K562 (cell line): ENCODE data around the gene TRMT2A. TPM values are rescaled to one million over a fixed set of nuclear protein-coding genes. Genes with fewer than 3 reads are reported as not detected.

Experiments
- ARID3B ChIP-seq: fragments of 250-450 bp; sonication (Bioruptor Pico); IDR thresholded peaks from 2 replicates; pipeline ENCODE4 v1.4.0; 2020; ENCODE audit warnings: borderline replicate concordance
- DMBX1 ChIP-seq: fragments of 250-450 bp; sonication (Bioruptor Pico); IDR thresholded peaks from 2 replicates; pipeline ENCODE4 v1.8.0; 2022; ENCODE audit warnings: inconsistent platforms, mild to moderate bottlenecking, moderate library complexity, borderline replicate concordance
- ETS2 ChIP-seq: IDR thresholded peaks from 2 replicates; pipeline ENCODE4 v1.6.1; 2016; ENCODE audit warnings: borderline replicate concordance, missing genetic modification characterization, mild to moderate bottlenecking, moderate library complexity, missing compliant biosample characterization; ENCODE audit not compliant: poor library complexity, severe bottlenecking
- HIVEP1 ChIP-seq: fragments of 250-450 bp; sonication (Bioruptor Pico); IDR thresholded peaks from 2 replicates; pipeline ENCODE4 v1.4.0; 2020; ENCODE audit warnings: mild to moderate bottlenecking
- JUND ChIP-seq, 2 experiments: IDR thresholded peaks; 2 replicates in 1 of 2; 3 replicates in 1 of 2; pipeline ENCODE4 v1.6.1; 2011; ENCODE audit warnings: borderline replicate concordance in 2 of 2, low read depth in 2 of 2, low read length in 2 of 2, improper control_type of control experiment in 1 of 2, missing biosample characterization in 1 of 2, missing genetic modification characterization in 1 of 2, missing genetic modification reagents in 1 of 2
- KAT7 ChIP-seq: sonication (generic); formaldehyde crosslinking; IDR thresholded peaks from 2 replicates; pipeline ENCODE4 v1.8.0; 2022; ENCODE audit warnings: missing genetic modification reagents, mild to moderate bottlenecking, borderline replicate concordance
- MYC ChIP-seq, 2 experiments: fragments of 250-450 bp in 1 of 2; sonication (Bioruptor Pico) in 1 of 2; IDR thresholded peaks; 2 replicates each; pipeline versions ENCODE4 v1.5.1 to v1.6.1; 2012 to 2021; ENCODE audit warnings: low read depth in 2 of 2, borderline replicate concordance in 1 of 2, improper control_type of control experiment in 1 of 2, low read length in 1 of 2, mild to moderate bottlenecking in 1 of 2, moderate library complexity in 1 of 2
- NR2F6 ChIP-seq: fragments of 450-650 bp; formaldehyde crosslinking; IDR thresholded peaks from 2 replicates; pipeline ENCODE4 v1.4.0; 2020; ENCODE audit warnings: mild to moderate bottlenecking
- PHTF2 ChIP-seq: fragments of 250-450 bp; sonication (Bioruptor Pico); IDR thresholded peaks from 2 replicates; pipeline ENCODE4 v1.5.0; 2021; ENCODE audit warnings: mild to moderate bottlenecking
- POLR2AphosphoS2 ChIP-seq: IDR thresholded peaks from 2 replicates; pipeline ENCODE4 v1.6.1; 2012; ENCODE audit warnings: low read length, improper control_type of control experiment
- POU5F1 ChIP-seq: fragments of 150-350 bp; IDR thresholded peaks from 2 replicates; pipeline ENCODE4 v1.6.1; 2014; ENCODE audit warnings: borderline replicate concordance, low read length, low read depth, mild to moderate bottlenecking; ENCODE audit not compliant: partially characterized antibody
- SPI1 ChIP-seq: IDR thresholded peaks from 2 replicates; pipeline ENCODE4 v1.6.1; 2011; ENCODE audit warnings: low read depth, low read length, control low read depth, borderline replicate concordance
- TCFL5 ChIP-seq: fragments of 250-450 bp; sonication (Bioruptor Pico); conservative IDR thresholded peaks from 2 replicates; pipeline ENCODE4 v1.6.1; 2021; ENCODE audit warnings: mild to moderate bottlenecking, moderate library complexity, matching md5 sums
- ZFP36 ChIP-seq: fragments of 150-350 bp; IDR thresholded peaks from 2 replicates; pipeline ENCODE4 v1.6.1; 2018; ENCODE audit warnings: low read length, low read depth; ENCODE audit not compliant: partially characterized antibody
- ZNF444 ChIP-seq: fragments of 250-450 bp; sonication (Bioruptor Pico); IDR thresholded peaks from 2 replicates; pipeline ENCODE4 v1.4.0; 2020; ENCODE audit warnings: mild to moderate bottlenecking, moderate library complexity
- ZNF668 ChIP-seq: fragments of 250-450 bp; sonication (Bioruptor Pico); IDR thresholded peaks from 2 replicates; pipeline ENCODE4 v1.8.0; 2022; ENCODE audit warnings: mild to moderate bottlenecking, inconsistent platforms
- polyA plus RNA-seq, 8 experiments: library from polyadenylated mRNA; depleted of rRNA in 4 of 8; stranded (reverse) in 5 of 8; unstranded in 3 of 8; fragments of >200 nt; fragmentation: Nextera tagmentation in 2 of 8; fragmentation: Illumina TruSeq in 1 of 8; extraction: Ambion mirVana in 2 of 8; extraction: Trizol in 1 of 8; gene quantifications; 2 replicates each; pipeline versions ENCODE4 v1.2.1 to v1.2.3, GENCODE V29; 2011 to 2014; ENCODE audit warnings: inconsistent platforms in 1 of 8, missing spikeins in 1 of 8
- total RNA-seq, 7 experiments: library from RNA; depleted of rRNA in 6 of 7; stranded (reverse); fragments of >200 nt in 6 of 7; fragmentation: Illumina TruSeq in 2 of 7; extraction: Trizol in 2 of 7; gene quantifications; 2 replicates each; pipeline versions ENCODE4 v1.2.1 to v1.2.3, GENCODE V29; 2011 to 2021; ENCODE audit warnings: low replicate concordance in 1 of 7
- TF ChIP-seq, protein P1 (sequence below): sonication (generic); formaldehyde crosslinking; IDR thresholded peaks from 2 replicates; pipeline ENCODE4 v1.8.1; 2023; ENCODE audit warnings: mild to moderate bottlenecking, missing genetic modification reagents
- TF ChIP-seq, protein P2 (sequence below), 3 experiments: IDR thresholded peaks in 2 of 3; conservative IDR thresholded peaks in 1 of 3; 2 replicates each; pipeline ENCODE4 v1.5.1; 2011 to 2012; ENCODE audit warnings: low read length in 3 of 3, mild to moderate bottlenecking in 3 of 3, control low read depth in 2 of 3, improper control_type of control experiment in 1 of 3, inconsistent platforms in 1 of 3, low read depth in 1 of 3, mixed read lengths in 1 of 3, moderate library complexity in 1 of 3; ENCODE audit not compliant: insufficient read depth in 2 of 3

The TRMT2A gene
- total and polyA plus RNA-seq, 9 of the 15 experiments (the other 6 are each of a cell fraction or from before 2014, with no cell fraction given) = 1.6 to 265 (median 140) TPM

DNA sequence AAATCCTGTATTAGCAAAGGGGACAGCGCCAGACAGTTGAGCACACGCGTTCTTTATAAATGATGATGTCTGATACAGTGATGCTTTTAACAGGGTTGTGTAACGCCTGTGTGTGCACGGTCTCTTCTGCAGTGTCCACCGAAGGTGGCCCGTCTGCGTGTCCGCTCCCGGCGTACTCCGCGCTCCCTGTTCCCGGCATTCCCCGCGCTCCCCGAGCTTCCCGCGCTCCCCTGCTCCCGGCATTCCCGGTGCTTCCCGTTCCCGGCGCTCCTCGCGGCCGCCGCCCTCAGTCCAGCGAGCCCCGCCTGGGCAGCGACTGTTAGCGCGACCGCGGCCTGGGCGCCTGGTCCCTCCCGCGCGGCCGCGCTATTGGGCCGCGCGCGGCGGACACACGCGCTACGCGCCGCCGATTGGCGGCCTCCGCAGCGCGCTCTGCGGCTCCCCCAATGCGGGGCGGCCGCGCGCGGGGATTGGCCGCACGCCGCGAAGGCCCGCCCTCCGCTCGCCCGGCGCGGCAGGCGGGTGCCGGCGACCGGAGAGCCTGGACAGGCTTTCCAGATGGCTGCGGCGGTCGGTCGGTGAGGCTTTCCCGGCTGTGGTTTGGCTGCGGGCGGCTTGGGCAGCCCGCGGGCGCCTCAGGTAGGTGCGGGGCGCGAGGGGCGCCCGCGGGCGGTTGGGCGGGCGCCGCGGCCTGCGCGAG, 37.1 kb downstream of the TRMT2A start, which contains the start of gene DGCR8 (continued):
- TF ChIP-seq SPI1 (peak; percentile 25; the same call in 1 of the 2 replicates), NR2F6 (peak; percentile 88), ZFP36 (peak; percentile 72), TCFL5 (CRISPR knock-in tag) (0 out of 2 replicates have a peak, but pooled peaks have one; percentile 44), POU5F1 (peak; percentile 6), JUND (IDR thresholded peaks at IDR 0.05; ENCODE audit: borderline replicate concordance, low read depth, low read length) (peak; percentile 81), JUND (tag; IDR thresholded peaks at IDR 0.05; ENCODE audit: borderline replicate concordance, low read depth, low read length) (no peak), DMBX1 (peak; percentile 91), ARID3B (peak; percentile 97), HIVEP1 (CRISPR knock-in tag) (peak; percentile 90), MYC (IDR thresholded peaks at IDR 0.05; ENCODE audit: low read depth, low read length) (peak; percentile 98), MYC (CRISPR knock-in tag; IDR thresholded peaks at IDR 0.05; ENCODE audit: borderline replicate concordance, low read depth) (peak; percentile 88), PHTF2 (CRISPR knock-in tag) (peak; percentile 89), KAT7 (no peak), POLR2AphosphoS2 (peak; percentile 97), ZNF444 (peak; percentile 73), ETS2 (peak; percentile 17), ZNF668 (CRISPR knock-in tag) (peak; percentile 87)
- TF ChIP-seq, protein P1, sequence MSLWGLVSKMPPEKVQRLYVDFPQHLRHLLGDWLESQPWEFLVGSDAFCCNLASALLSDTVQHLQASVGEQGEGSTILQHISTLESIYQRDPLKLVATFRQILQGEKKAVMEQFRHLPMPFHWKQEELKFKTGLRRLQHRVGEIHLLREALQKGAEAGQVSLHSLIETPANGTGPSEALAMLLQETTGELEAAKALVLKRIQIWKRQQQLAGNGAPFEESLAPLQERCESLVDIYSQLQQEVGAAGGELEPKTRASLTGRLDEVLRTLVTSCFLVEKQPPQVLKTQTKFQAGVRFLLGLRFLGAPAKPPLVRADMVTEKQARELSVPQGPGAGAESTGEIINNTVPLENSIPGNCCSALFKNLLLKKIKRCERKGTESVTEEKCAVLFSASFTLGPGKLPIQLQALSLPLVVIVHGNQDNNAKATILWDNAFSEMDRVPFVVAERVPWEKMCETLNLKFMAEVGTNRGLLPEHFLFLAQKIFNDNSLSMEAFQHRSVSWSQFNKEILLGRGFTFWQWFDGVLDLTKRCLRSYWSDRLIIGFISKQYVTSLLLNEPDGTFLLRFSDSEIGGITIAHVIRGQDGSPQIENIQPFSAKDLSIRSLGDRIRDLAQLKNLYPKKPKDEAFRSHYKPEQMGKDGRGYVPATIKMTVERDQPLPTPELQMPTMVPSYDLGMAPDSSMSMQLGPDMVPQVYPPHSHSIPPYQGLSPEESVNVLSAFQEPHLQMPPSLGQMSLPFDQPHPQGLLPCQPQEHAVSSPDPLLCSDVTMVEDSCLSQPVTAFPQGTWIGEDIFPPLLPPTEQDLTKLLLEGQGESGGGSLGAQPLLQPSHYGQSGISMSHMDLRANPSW (CRISPR knock-in tag) = peak; percentile 98
- TF ChIP-seq, protein P2, sequence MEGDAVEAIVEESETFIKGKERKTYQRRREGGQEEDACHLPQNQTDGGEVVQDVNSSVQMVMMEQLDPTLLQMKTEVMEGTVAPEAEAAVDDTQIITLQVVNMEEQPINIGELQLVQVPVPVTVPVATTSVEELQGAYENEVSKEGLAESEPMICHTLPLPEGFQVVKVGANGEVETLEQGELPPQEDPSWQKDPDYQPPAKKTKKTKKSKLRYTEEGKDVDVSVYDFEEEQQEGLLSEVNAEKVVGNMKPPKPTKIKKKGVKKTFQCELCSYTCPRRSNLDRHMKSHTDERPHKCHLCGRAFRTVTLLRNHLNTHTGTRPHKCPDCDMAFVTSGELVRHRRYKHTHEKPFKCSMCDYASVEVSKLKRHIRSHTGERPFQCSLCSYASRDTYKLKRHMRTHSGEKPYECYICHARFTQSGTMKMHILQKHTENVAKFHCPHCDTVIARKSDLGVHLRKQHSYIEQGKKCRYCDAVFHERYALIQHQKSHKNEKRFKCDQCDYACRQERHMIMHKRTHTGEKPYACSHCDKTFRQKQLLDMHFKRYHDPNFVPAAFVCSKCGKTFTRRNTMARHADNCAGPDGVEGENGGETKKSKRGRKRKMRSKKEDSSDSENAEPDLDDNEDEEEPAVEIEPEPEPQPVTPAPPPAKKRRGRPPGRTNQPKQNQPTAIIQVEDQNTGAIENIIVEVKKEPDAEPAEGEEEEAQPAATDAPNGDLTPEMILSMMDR (IDR thresholded peaks at IDR 0.05 in 2 of 3, conservative IDR thresholded peaks at IDR 0.05 in 1 of 3; ENCODE audit: insufficient read depth in 2 of 3, low read depth in 1 of 3, low read length in 3 of 3) = peak in 2 of 3 experiments; percentile 8 to 9; a peak in 2 of 6 replicates
